GM18868 (cell line): ENCODE measurements around the gene HRH1.

ENCODE experiments used
- ATAC-seq: cut with Tn5 transposase; IDR thresholded peaks from one replicate; pipeline ENCODE4 v1.9.1; 2021; ENCODE audit warnings: mild to moderate bottlenecking, moderate library complexity; ENCODE audit not compliant: unreplicated experiment

The HRH1 gene

DNA sequence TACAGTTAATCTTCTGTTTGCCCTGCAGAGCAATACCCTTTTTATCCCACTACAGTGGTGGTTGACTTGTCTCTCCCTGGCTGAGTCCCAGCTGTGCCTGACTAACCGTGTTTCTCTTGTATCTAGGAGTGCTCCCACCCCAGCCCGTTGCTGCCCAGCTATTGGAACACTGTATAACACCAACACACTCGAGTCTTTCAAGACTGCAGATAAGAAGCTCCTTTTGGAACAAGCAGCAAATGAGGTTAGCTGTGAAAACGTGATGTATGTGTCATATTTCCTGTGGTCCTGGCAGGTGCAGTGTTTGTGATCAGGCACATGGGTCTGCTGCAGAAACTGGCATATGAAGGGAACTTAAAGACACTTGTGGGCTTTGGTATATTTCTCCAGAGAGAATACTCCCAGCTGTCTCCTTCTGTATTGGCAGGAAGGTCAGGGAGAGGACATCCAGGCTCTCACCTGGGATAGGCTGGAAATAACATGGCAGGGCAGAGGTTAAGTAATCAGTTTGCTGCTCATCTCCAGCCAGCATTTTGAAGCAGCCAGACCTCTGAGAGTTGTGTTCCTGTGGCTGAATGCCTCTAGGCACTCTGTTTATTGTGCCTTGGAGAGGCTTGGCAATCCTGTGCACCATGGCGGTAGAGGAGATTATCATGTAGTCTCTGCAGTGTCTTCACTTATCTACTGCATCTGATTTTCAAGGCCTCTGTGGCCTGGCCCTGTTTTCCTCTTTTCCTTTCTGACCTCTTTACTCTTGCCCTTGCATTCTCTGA lies 152.7 kb downstream of the HRH1 start:
- peak; percentile 64 for ATAC-seq

DNA sequence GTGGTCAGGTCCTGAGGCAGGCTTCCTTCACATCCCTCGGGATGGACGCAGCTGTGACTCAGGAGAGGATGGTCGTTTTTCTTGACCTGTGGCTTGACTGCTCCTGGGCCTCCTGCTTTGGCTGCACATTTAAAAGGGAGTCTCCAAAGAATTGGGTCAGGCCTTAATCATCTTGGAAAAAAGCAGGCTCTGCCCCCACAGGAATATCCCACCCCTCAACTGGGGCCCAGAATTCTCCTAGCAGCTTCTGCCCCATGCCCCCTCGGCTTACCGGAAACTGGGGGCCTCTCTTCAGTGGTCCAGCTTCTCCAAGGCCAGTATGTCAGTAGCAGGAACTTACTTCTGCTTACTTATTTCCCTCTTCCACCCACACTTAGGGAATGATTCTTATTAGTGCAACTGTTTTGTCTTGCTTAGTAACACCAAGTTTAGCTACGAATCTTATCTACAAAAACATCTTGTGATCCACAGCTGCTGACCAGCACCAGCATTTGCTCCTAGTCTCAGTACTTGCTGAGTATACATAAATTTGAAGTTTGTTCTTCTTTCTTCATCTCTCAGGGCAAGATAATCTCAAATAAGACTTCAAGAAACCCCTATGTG lies 153.6 kb downstream of the HRH1 start:
- ATAC-seq, result no peak

DNA sequence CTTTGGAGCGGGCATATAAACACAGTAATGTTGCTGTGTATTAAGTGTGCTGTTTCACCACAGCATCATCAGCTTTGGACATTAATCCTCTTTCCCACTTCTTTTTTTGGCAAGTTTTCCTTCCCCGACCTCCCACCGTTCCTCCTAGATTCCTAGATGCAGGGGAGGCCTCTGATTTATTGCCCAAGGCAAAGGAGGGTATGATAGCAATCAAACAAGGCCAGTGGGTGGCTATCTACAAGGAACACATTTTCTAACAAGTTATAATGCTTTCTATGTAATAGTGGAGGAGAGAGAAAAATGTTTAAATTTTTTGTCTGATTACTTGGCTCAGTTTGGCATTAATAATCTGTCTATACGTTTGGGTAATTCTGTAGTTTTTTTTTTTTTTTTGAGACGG lies 156.0 kb downstream of the HRH1 start:
- no peak for ATAC-seq

DNA sequence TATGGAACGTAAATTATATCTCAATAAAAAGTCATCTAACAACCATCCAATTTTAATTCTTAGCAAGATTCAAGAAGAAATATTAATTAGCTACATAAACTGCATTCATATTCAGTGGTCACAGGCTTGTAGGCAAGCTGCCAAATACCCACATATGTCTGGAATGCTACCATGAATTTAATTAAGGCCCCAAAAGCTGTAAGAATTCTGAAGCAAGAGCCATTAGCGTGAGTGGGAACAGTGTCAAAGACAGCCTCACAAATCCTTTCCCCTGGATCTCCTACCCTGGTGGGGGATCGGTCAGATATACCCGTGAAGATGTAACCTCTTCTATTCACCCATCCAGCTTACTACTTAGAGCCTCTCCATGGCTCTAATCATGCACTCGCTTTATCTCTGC lies 157.9 kb downstream of the HRH1 start:
- ATAC-seq, result no peak
